Glutamatergic neuron (in vitro differentiated cells): ENCODE data around the gene GNAI2. TPM values are rescaled to one million over a fixed set of nuclear protein-coding genes. Genes with fewer than 3 reads are reported as not detected.

Source experiments
- DNase-seq: peaks from one replicate; pipeline ENCODE4 v3.0.0; 2022
- H3K27ac Mint-ChIP-seq: one replicate; pipeline ENCODE4 v1.8.0; 2020; ENCODE audit warnings: mild to moderate bottlenecking, mixed read lengths, inconsistent platforms; ENCODE audit not compliant: unreplicated experiment
- H3K27me3 Mint-ChIP-seq: one replicate; pipeline ENCODE4 v1.8.0; 2020; ENCODE audit warnings: mild to moderate bottlenecking, moderate library complexity, mixed read lengths, inconsistent platforms; ENCODE audit not compliant: unreplicated experiment
- H3K36me3 Mint-ChIP-seq: one replicate; pipeline ENCODE4 v1.8.0; 2020; ENCODE audit warnings: mild to moderate bottlenecking, mixed read lengths, inconsistent platforms; ENCODE audit not compliant: unreplicated experiment
- H3K4me1 Mint-ChIP-seq: one replicate; pipeline ENCODE4 v1.8.0; 2020; ENCODE audit warnings: mild to moderate bottlenecking, low read depth, mixed read lengths, inconsistent platforms; ENCODE audit not compliant: unreplicated experiment
- H3K4me3 Mint-ChIP-seq: one replicate; pipeline ENCODE4 v1.8.0; 2020; ENCODE audit warnings: mild to moderate bottlenecking, mixed read lengths, inconsistent platforms; ENCODE audit not compliant: unreplicated experiment
- H3K9me3 Mint-ChIP-seq: one replicate; pipeline ENCODE4 v1.8.0; 2020; ENCODE audit warnings: mild to moderate bottlenecking, moderate library complexity, mixed read lengths, inconsistent platforms; ENCODE audit not compliant: unreplicated experiment
- CTCF ChIP-seq: fragments of 200-600 bp; sonication (generic); IDR thresholded peaks from one replicate; pipeline ENCODE4 v1.5.0; 2021; ENCODE audit not compliant: partially characterized antibody, unreplicated experiment
- long read RNA-seq: library from polyadenylated mRNA; unstranded; transcript quantifications from one replicate; pipeline ENCODE4 v2.0.0, GENCODE V29; 2020; ENCODE audit not compliant: unreplicated experiment
- total RNA-seq: library from RNA; stranded (reverse); fragmentation: NEBNext Ultra II Directional; extraction: Animal tissue kit (Norgen Biotek cat#: 25700); gene quantifications from one replicate; pipeline ENCODE4 v1.2.1, GENCODE V29; 2021; ENCODE audit not compliant: unreplicated experiment

The GNAI2 gene
- 297 TPM for total RNA-seq
- long read RNA-seq, partial matches to known transcripts: 8 of 12 reads
- long read RNA-seq, other reads (novel, unspliced or antisense): 2 of 12 reads

- Mint-ChIP-seq H3K4me3 (peak within 1 kb of the TSS; percentile 98), H3K4me1 (peaks cover 29% of the 10 kb centered on the region), H3K27ac (peak within 1 kb of the TSS; percentile 98), H3K9me3 (peaks cover 18% of the 10 kb centered on the region), H3K36me3 (no peaks in the 10 kb centered on the region), H3K27me3 (peaks cover 25% of the 10 kb centered on the region)
- DNase-seq: peak; percentile 98
- no peak for TF ChIP-seq CTCF
Measured at GRCh38 chr3:50235716-50236483, at the start of gene GNAI2. GNAI2 (plus strand) TSS chr3:50236204; CDS start chr3:50236336, 132 bp downstream.

GRCh38 chr3:50187750-50188149 lies 48.3 kb upstream of the GNAI2 start:
- Mint-ChIP-seq H3K4me3 (no peak overlapping the region), H3K27ac (no peak overlapping the region), H3K27me3 (peaks cover 7% of the 10 kb centered on the region), H3K9me3 (no peaks in the 10 kb centered on the region), H3K4me1 (peaks cover 2% of the 10 kb centered on the region), H3K36me3 (no peaks in the 10 kb centered on the region)
- DNase-seq: no peak
- TF ChIP-seq CTCF: no peak

- H3K36me3 Mint-ChIP-seq: no peaks in the 10 kb centered on the region
- peaks cover 1% of the 10 kb centered on the region for H3K27me3 Mint-ChIP-seq
- no peaks in the 10 kb centered on the region for H3K9me3 Mint-ChIP-seq
- TF ChIP-seq CTCF: peak; percentile 67
- H3K4me3 Mint-ChIP-seq: no peak overlapping the region
- no peaks in the 10 kb centered on the region for H3K4me1 Mint-ChIP-seq
- H3K27ac Mint-ChIP-seq: no peak overlapping the region
- peak; percentile 81 for DNase-seq
Measured at GRCh38 chr3:50189274-50189673, 46.7 kb upstream of the GNAI2 start.

- TF ChIP-seq CTCF: no peak
- peaks cover 1% of the 10 kb centered on the region for H3K27me3 Mint-ChIP-seq
- DNase-seq: no peak
- no peak overlapping the region for H3K27ac Mint-ChIP-seq
- no peaks in the 10 kb centered on the region for H3K36me3 Mint-ChIP-seq
- H3K4me3 Mint-ChIP-seq: no peak overlapping the region
- no peaks in the 10 kb centered on the region for H3K9me3 Mint-ChIP-seq
- H3K4me1 Mint-ChIP-seq: no peaks in the 10 kb centered on the region
Measured at GRCh38 chr3:50189989-50190388, 46.0 kb upstream of the GNAI2 start.
